ENCODE measurements around the gene SEZ6. TPM values are rescaled to one million over a fixed set of nuclear protein-coding genes. Genes with fewer than 3 reads are reported as not detected.
A peak's percentile ranks its signal among the peaks of the same experiment; 100 is the strongest.

Gene SEZ6
- total RNA-seq, 1 experiment from 2014 or later, result not detected

DNA sequence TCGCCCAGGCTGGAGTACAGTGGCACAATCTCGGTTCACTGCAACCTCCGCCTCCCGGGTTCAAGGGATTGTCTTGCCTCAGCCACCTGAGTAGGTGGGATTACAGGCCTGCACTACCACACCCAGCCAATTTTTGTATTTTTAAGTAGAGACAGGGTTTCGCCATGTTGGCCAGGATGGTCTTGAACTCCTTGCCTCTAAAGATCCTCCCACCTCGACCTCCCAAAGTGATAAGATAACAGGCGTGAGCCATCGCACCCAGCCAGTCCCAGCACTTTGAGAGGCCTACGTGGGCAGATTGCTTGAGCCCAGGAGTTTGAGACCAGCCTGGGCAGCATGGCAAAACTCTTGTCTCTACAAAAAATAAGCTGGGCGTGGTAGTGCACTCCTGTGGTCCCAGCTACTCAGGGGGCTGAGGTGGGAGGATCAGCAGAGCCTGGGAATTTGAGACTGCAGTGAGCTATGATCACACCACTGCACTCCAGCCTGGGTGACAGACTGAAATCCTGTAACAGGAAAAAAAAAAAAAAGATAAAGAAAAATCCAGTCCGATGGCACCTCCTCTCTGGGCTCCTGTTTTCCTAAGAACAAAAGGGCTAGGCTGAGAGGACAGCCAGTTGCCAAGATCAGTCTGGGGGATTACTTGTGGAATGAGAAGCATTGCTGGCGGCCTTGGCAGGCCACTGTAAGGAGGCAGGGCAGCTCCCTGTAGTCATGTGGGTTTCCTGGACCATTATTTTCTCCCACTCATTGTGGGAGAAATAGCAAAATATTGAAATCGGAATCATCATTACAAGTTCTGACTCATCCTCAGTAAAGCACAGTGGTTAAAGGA, 34.1 kb upstream of the SEZ6 start:
- ChIA-PET POLR2A (interaction anchor here (0.6 kb wide), 1 partner anchor 37 kb away, joined by 3 read pairs; no protein-coding TSS in a partner anchor), CTCF (no interaction called here)
- DNase-seq (ENCODE audit: unreplicated experiment), result peak; percentile 51
- peaks cover 7% of the 10 kb centered on the region for H3K9me3 Mint-ChIP-seq (ENCODE audit: unreplicated experiment)
- no peak overlapping the region for H3K27ac Mint-ChIP-seq (ENCODE audit: low read depth, unreplicated experiment)
- H3K4me1 Mint-ChIP-seq (ENCODE audit: insufficient read depth, unreplicated experiment), result peaks cover 6% of the 10 kb centered on the region
- no peaks in the 10 kb centered on the region for H3K27me3 Mint-ChIP-seq (ENCODE audit: insufficient read depth, unreplicated experiment)
- no peak overlapping the region for H3K4me3 Mint-ChIP-seq (ENCODE audit: unreplicated experiment)
- no peak for TF ChIP-seq CTCF (IDR thresholded peaks at IDR 0.05; ENCODE audit: unreplicated experiment)
- no peaks in the 10 kb centered on the region for H3K36me3 Mint-ChIP-seq (ENCODE audit: insufficient read depth, unreplicated experiment)
- no TSS peak for BruUV-seq (replicated peaks)
- intact Hi-C loops (cut with micrococcal nuclease), result no loop called here

DNA sequence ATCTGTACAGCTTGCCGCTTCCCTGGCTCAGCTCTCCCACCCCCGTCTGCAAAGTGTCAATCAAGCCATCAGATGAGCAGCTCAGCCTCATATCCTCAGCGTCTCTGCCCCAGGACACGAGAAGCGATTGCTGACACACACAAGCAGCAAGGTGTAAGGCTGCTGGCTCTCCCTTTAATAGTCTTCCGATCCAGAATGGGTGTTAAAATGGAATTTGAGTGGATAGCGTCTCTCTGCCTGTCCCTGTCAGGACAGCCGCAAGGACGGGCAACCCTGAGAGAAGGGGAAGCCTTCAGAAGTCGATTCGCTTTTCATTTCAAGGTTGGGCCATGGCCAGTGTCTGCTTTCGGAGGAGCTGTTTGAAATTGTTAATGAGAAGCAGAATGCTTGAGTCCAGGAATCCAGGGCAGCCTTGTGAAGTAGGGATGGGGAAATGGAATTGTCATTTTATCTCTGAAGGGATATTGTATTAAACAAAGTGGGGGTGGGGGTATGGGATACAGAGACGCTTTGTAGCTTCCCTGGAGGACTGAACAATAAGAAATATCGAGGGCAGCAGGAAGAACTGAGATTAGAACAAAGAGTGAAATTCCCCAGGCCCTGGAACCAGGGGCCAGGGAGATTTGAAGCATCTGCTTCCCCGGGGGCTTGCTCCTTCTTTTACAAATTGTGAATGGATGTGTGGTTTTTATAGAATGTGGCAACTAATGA, 32.4 kb upstream of the SEZ6 start:
- intact Hi-C loops (cut with micrococcal nuclease), result no loop called here
- TF ChIP-seq CTCF (IDR thresholded peaks at IDR 0.05; ENCODE audit: unreplicated experiment), result no peak
- Mint-ChIP-seq H3K4me3 (ENCODE audit: unreplicated experiment) (no peak overlapping the region), H3K27me3 (ENCODE audit: insufficient read depth, unreplicated experiment) (peaks cover 1% of the 10 kb centered on the region), H3K27ac (ENCODE audit: low read depth, unreplicated experiment) (no peak overlapping the region), H3K36me3 (ENCODE audit: insufficient read depth, unreplicated experiment) (no peaks in the 10 kb centered on the region), H3K9me3 (ENCODE audit: unreplicated experiment) (peaks cover 16% of the 10 kb centered on the region), H3K4me1 (ENCODE audit: insufficient read depth, unreplicated experiment) (peaks cover 6% of the 10 kb centered on the region)
- DNase-seq (ENCODE audit: unreplicated experiment), result no peak
- BruUV-seq (replicated peaks), result no TSS peak
- ChIA-PET POLR2A (interaction anchor here (1.6 kb wide), 1 partner anchor 9 kb away, joined by 4 read pairs; no protein-coding TSS in a partner anchor), CTCF (no interaction called here)

DNA sequence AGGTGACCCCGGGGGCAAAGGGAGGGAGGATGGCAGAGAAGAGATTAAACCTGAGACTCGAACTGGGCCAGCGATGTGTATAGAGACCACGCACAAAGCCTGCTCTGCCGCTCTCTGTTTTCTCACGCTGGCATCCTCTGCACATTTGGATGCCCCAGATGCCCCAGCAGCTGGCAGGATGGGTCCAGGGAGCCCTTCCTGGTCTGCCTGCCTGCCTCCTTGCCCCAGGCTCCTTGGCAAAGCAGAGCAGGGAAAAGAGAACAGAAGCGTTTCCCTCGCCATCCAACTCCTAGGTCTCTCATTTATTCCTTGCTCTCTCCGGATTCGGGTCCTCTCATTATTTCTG, 31.9 kb upstream of the SEZ6 start:
- POLR2A ChIA-PET, result interaction anchor here (1.6 kb wide), 1 partner anchor 10 kb away, joined by 4 read pairs; no protein-coding TSS in a partner anchor
- Mint-ChIP-seq H3K36me3 (ENCODE audit: insufficient read depth, unreplicated experiment) (no peaks in the 10 kb centered on the region), H3K27ac (ENCODE audit: low read depth, unreplicated experiment) (no peak overlapping the region), H3K4me1 (ENCODE audit: insufficient read depth, unreplicated experiment) (peaks cover 3% of the 10 kb centered on the region), H3K4me3 (ENCODE audit: unreplicated experiment) (no peak overlapping the region), H3K9me3 (ENCODE audit: unreplicated experiment) (peaks cover 16% of the 10 kb centered on the region), H3K27me3 (ENCODE audit: insufficient read depth, unreplicated experiment) (peaks cover 6% of the 10 kb centered on the region)
- no peak for TF ChIP-seq CTCF (IDR thresholded peaks at IDR 0.05; ENCODE audit: unreplicated experiment)
- no TSS peak for BruUV-seq (replicated peaks)
- intact Hi-C loops (cut with micrococcal nuclease), result no loop called here
- CTCF ChIA-PET, result no interaction called here
- no peak for DNase-seq (ENCODE audit: unreplicated experiment)

GRCh38 chr17:29036584-29036983, 30.8 kb upstream of the SEZ6 start:
- H3K27ac Mint-ChIP-seq (ENCODE audit: low read depth, unreplicated experiment), result no peak overlapping the region
- H3K9me3 Mint-ChIP-seq (ENCODE audit: unreplicated experiment), result peaks cover 16% of the 10 kb centered on the region
- TF ChIP-seq CTCF (IDR thresholded peaks at IDR 0.05; ENCODE audit: unreplicated experiment), result no peak
- peaks cover 18% of the 10 kb centered on the region for H3K27me3 Mint-ChIP-seq (ENCODE audit: insufficient read depth, unreplicated experiment)
- intact Hi-C loops (cut with micrococcal nuclease), result no loop called here
- no peaks in the 10 kb centered on the region for H3K36me3 Mint-ChIP-seq (ENCODE audit: insufficient read depth, unreplicated experiment)
- no peak for DNase-seq (ENCODE audit: unreplicated experiment)
- POLR2A ChIA-PET, result no interaction called here
- CTCF ChIA-PET, result no interaction called here
- no peaks in the 10 kb centered on the region for H3K4me1 Mint-ChIP-seq (ENCODE audit: insufficient read depth, unreplicated experiment)
- no peak overlapping the region for H3K4me3 Mint-ChIP-seq (ENCODE audit: unreplicated experiment)
- BruUV-seq (replicated peaks), result no TSS peak
